Measurements from ENCODE around the gene UBE2O. TPM values are rescaled to one million over a fixed set of nuclear protein-coding genes. Genes with fewer than 3 reads are reported as not detected.

Gene UBE2O
- polyA plus RNA-seq, 1 experiment = 11.1 TPM

- no peak for TF ChIP-seq CTCF (IDR thresholded peaks at IDR 0.05; ENCODE audit: insufficient read depth, low read depth, low read length)
- DNase-seq (ENCODE audit: low read depth) = no peak
- ChIA-PET POLR2A (interaction anchor here (0.9 kb wide), 1 partner anchor 9 kb away, joined by 4 read pairs; the partner anchor contains the start of gene RHBDF2), CTCF (interaction anchor here (0.6 to 1.5 kb wide), 4 partner anchors 7 to 25 kb away, joined by 3 to 6 read pairs (median 5); partner anchors contain the start of gene AANAT)
- H3K36me3 ChIP-seq (ENCODE audit: control insufficient read depth, insufficient read depth, low read length) = peaks cover 2% of the 10 kb centered on the region; the same call in 1 of the 2 replicates
- H3K4me3 ChIP-seq (ENCODE audit: low read depth, low read length) = no peak overlapping the region
- H3K27me3 ChIP-seq (ENCODE audit: control insufficient read depth, insufficient read depth, low read length) = no peaks in the 10 kb centered on the region
Observed at GRCh38 chr17:76492123-76492988, 39.4 kb upstream of the UBE2O start.

GRCh38 chr17:76491271-76492122, 38.5 kb upstream of the UBE2O start:
- POLR2A ChIA-PET = no interaction called here
- CTCF ChIA-PET = interaction anchor here (0.8 to 2.6 kb wide), 4 partner anchors 11 to 94 kb away, joined by 3 to 7 read pairs (median 3); no protein-coding TSS in a partner anchor
- no peak overlapping the region for H3K4me3 ChIP-seq (ENCODE audit: low read depth, low read length)
- TF ChIP-seq CTCF (IDR thresholded peaks at IDR 0.05; ENCODE audit: insufficient read depth, low read depth, low read length) = no peak
- DNase-seq (ENCODE audit: low read depth) = no peak
- H3K36me3 ChIP-seq (ENCODE audit: control insufficient read depth, insufficient read depth, low read length) = peaks cover 2% of the 10 kb centered on the region; the same call in 1 of the 2 replicates
- H3K27me3 ChIP-seq (ENCODE audit: control insufficient read depth, insufficient read depth, low read length) = no peaks in the 10 kb centered on the region

- no peak for DNase-seq (ENCODE audit: low read depth)
- H3K27me3 ChIP-seq (ENCODE audit: control insufficient read depth, insufficient read depth, low read length) = no peaks in the 10 kb centered on the region
- POLR2A ChIA-PET = no interaction called here
- TF ChIP-seq CTCF (IDR thresholded peaks at IDR 0.05; ENCODE audit: insufficient read depth, low read depth, low read length) = no peak
- peaks cover 2% of the 10 kb centered on the region; the same call in 1 of the 2 replicates for H3K36me3 ChIP-seq (ENCODE audit: control insufficient read depth, insufficient read depth, low read length)
- CTCF ChIA-PET = interaction anchor here (0.6 to 2.6 kb wide), 5 partner anchors 8 to 93 kb away, joined by 3 to 7 read pairs (median 3); no protein-coding TSS in a partner anchor
- no peak overlapping the region for H3K4me3 ChIP-seq (ENCODE audit: low read depth, low read length)
Observed at GRCh38 chr17:76490112-76490710, 37.3 kb upstream of the UBE2O start.

GRCh38 chr17:76487451-76488192, 34.7 kb upstream of the UBE2O start:
- ChIA-PET POLR2A (no interaction called here), CTCF (interaction anchor here (1.6 kb wide), 1 partner anchor 13 kb away, joined by 4 read pairs; no protein-coding TSS in a partner anchor)
- H3K27me3 ChIP-seq (ENCODE audit: control insufficient read depth, insufficient read depth, low read length) = no peaks in the 10 kb centered on the region
- no peak for TF ChIP-seq CTCF (IDR thresholded peaks at IDR 0.05; ENCODE audit: insufficient read depth, low read depth, low read length)
- no peak overlapping the region for H3K4me3 ChIP-seq (ENCODE audit: low read depth, low read length)
- peaks cover 2% of the 10 kb centered on the region; the same call in 1 of the 2 replicates for H3K36me3 ChIP-seq (ENCODE audit: control insufficient read depth, insufficient read depth, low read length)
- no peak for DNase-seq (ENCODE audit: low read depth)

All from BJ (cell line).